Superior temporal gyrus (tissue), 1 donor: ENCODE results near the gene PRKN.
"Not testable (repeated sequence)": the region's sequence is repeated elsewhere in the genome, so short reads cannot be mapped to it uniquely, and the experiment has no call there.

Source experiments
- DNase-seq: peaks from one replicate; pipeline ENCODE4 v3.0.0-alpha.2; 2016; ENCODE audit errors: extremely low spot score

Gene PRKN

DNA sequence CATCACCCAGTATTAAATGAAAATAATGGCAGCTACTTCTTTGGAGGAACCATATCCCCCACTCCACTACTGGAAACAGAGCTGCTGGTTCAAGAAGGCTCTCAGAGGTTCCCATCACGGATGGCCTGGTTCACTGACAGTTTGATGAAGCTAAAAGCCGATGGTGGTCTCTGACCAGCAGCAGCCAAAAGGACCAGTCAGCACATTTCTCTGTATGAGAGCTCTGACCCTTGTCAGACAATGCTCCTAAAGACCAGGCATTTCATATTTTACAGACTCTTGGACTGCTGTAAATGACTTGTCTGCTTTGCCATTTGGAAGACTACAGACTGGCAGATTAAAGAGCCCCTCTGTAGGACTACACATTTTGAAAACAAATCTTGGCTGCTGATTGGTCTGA is 16.6 kb downstream of the PRKN start:
- DNase-seq = no peak

DNA sequence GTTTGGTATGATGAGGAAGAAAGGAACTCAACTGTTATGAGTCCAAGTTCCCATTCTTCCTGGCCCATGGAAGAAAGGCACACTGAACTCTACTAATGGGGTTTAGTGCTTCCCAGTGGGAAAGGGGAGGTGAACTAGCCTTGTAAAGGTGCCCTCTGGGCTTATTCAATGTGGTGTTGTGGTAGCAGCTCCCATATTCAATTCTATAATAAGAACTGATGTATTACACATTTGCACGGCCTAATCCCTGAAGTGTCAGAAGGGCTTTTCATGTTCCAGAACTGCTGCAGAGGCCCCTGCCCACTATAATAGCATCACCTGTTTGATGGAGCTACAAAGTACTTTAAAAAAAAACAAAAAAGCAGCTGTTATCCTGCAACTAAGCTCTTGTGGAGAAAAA is 17.1 kb downstream of the PRKN start:
- no peak for DNase-seq

GRCh38 chr6:162709431-162709830 is 18.1 kb downstream of the PRKN start:
- DNase-seq = no peak

DNA sequence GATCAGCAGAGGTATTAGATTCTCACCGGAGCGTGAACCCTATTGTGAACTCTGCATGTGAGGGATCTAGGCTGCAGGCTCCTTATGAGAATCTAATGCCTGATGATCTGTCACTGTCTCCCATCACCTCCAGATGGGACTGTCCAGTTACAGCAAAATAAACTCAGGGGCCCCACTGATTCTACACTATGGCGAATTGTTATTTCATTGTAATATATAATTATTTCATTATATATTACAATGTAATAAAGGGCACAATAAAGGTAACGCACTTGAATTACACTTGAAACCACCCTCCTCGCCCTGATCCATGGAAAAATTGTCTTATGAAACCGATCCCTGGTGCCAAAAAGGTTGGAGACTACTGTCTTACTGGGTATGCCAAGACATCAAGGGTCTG is 18.6 kb downstream of the PRKN start:
- no peak for DNase-seq

GRCh38 chr6:162706232-162706631 is 21.3 kb downstream of the PRKN start:
- DNase-seq = peak; percentile 81

DNA sequence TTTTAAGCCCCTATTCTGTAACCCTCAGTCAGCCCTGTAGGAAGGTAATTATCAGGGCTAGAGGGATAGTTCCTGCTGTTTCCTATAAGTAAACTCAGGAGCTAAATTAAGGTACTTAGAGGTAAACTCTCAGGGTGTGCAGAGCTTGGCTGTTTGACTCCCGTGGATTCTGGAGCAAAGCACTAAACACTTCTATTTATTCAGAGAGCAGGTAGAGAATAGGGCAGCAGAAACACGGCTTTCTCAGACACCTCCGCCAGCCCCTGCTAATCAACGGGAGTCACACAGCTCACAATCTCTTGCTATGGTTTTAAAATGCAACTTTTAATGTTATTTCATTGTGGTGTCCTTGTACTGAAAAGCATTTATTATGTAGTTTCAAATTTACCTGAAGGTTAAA is 21.8 kb downstream of the PRKN start:
- no peak for DNase-seq

DNA sequence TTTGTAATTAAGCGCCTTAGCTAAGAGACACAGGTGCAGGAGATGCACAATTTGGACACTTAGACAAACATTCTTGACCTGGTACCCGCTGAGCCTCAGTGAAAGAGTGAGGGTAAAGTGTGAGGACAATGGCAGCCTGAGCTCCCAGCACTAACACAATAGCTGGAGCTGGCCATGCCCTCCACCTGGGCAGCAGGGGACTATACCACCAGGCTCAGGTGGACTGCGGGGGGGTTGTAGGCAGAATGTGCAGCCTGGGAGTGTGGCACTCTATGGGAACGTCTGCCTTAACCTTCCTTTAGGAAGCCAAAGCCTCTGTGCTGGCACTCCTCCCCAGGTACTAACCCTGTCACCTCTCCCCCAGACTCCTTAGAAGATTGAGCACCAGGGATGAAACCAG is 23.6 kb downstream of the PRKN start:
- DNase-seq = no peak

- no peak for DNase-seq
Measured at GRCh38 chr6:162702446-162702845, 25.1 kb downstream of the PRKN start.

DNA sequence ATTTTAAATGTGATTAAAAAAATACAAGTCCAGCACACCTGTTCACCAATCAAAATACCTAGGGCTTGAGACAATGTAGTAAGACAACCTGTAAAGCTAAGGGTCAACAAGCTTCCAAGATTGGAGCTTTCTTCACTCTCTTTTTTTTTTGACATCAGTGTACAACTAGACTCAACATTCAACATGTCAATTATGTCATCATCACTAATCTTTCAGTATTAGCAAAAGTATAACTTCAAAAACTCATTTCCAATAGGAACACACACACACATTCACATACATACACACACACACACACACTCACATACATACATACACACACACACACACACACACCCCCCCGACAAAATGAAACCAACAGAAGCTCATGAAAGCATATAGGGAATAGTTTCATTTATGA is 26.0 kb downstream of the PRKN start:
- no peak for DNase-seq

DNA sequence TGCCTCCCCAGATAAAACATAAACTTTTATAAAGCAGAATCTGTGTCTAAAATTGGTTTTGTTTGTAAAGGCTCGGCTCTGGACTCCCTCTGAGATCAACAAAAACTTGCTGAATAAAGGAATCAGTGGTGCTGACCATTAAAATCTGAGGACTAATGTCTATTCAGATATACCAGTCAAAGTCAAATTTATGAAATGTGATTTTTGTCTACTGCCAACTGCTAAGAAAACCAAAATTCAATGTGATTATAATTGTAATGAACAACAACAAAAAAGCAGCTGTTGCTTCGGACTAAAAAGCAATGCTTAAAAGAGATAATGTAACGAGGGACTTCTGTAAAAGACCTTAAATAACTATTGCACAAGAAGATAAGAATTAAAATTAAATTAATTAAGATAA is 26.6 kb downstream of the PRKN start:
- no peak for DNase-seq

GRCh38 chr6:162699961-162700360 is 27.6 kb downstream of the PRKN start:
- no peak for DNase-seq

DNA sequence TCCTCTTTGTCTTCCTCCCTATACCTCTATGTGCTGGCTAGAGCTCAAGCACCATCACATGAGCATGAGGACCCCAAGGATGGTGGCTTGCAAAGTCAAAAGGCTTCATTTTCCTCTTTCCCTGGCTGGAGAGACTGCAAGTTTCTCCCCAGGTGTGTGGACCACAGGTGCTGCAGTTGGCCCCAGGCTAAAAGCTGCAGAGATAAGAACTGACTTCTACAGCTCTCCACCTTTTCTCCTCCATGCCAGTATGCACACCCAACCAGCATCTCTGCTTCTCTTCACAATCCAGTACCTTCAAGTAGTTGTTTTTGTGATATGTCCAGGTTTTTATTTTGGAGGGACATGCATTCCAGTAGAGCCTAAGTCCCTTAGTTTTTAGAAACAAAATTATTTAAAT is 29.1 kb downstream of the PRKN start:
- no peak for DNase-seq

- no peak for DNase-seq
Measured at GRCh38 chr6:162697872-162698403, 29.6 kb downstream of the PRKN start.

DNA sequence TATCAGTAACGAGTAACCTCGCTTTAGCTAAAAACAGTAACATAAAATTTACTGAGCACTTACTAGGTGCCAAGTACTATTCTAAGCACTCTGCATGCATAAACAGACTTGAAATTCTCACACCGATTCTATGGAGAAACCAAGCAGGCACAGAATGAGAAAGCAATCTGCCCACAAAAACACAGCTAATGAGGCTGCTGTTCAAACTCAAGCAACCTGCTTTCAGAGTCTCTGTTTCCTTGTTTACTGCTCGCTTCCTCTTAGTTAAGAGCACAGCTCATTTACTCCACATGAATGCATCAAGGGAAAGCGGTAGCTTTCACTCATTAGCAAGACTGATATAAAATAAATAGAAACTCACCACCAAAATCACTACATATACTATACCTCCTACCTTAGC is 37.4 kb downstream of the PRKN start:
- DNase-seq = no peak

- no peak for DNase-seq
Measured at GRCh38 chr6:162688751-162689345, 38.7 kb downstream of the PRKN start.

- no peak for DNase-seq
Measured at GRCh38 chr6:162685586-162685985, 42.0 kb downstream of the PRKN start.

DNA sequence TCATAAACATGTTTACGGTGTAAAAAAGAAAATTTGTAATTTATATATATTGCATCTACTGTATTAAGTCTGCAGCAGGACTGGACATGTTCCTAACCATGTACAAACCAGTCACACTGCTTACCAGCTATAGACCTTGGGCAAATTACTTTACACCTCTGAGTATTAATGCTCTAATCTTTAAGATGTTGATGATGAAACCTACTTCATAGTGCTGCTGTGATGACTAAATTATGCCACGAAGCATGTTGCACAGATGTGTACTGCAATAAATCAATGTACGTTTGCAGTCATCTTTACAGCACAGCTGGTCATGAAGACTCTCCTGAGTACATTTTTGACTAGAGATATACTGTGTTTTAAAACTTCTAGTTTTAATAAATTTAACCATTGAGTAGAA is 42.6 kb downstream of the PRKN start:
- no peak for DNase-seq

DNA sequence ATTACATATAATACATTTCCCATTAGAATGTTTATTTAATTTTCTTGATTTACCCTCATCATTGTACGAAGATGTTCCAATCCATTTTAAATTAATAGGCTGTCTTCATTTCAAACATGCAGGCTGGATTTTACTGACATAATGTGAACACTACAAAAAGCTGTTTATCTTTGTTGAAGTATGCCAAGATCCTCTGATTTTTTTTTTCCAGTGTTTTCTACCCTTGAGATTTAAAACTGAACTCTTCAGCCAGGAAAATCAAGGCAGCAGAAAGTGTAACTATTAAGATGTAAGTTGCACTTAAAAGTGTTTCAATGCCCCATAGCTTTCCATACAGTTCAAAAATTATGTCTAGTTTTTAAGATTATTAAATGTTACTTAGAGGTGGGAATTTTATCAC is 43.5 kb downstream of the PRKN start:
- DNase-seq = no peak

DNA sequence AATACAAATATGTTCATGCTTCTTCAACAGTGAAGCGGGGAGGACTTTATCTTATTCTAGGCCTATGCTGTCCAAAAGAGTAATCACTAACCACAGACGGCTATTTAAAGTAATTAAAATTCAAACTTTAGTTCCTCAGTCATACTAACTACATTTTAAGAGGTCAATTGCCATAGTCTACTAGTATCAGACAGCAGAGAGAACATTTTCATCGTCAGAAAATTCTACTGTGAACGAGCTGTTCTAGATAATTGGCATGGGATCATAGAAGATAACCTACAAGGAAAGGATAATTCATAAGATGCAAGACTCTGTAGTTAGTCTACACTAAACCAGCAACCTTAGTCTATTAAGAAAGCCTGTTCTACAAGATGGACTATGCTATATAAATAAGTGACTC is 44.4 kb downstream of the PRKN start:
- no peak for DNase-seq

DNA sequence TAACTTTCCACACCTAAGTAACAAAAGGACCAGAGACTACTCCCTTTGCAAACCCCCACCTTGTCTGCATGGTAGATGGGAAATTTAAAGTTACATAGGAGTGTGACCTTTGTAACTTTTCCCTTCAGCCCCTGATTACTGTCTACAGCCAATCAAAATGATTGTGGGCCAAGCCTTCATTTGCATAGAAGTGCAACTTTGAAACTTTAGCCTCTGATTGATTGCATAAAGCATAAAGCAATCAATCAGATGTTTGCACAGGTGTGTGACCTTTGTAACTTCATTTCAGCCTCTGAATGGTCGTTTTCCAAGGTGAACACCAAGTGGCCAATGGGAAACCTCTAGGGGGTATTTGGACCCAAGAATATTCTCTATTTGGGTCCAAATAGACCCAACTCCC is 46.1 kb downstream of the PRKN start:
- no peak for DNase-seq

DNA sequence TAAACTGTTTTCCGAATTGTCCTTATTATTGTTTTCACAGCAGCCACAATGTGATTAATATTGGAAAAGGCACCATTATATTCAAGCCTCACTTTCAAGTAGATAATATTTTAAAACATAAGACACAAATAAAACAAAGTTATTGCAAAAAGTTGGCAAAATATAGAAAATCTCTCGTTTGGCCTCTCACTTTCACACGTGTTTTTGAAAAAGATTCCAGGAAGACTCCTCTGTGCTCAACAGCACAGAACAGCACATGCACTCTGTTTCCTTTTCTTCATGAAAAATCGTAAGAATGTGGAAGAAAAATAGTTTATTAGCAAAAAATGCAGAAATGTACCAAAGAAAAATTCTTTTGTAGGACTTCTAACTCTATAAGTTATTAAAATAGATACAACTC is 46.7 kb downstream of the PRKN start:
- no peak for DNase-seq

DNA sequence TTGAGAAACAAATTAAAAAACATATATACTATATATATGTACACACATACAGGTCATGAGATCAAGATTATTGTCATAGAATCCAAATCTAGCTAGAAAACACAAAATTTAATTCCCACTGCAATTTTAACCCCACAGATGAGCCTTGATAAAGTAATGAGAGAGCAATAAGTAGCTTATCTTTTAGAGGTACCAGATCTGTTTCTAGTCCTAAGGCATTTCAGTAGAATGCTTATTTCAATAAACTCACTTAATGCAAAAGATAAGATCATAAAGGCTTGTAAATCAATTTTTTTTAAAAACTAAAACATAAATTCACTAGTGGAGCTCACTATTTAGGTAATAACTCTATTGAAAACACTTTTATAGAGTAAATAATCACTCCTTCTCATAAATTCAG is 47.2 kb downstream of the PRKN start:
- DNase-seq = no peak

DNA sequence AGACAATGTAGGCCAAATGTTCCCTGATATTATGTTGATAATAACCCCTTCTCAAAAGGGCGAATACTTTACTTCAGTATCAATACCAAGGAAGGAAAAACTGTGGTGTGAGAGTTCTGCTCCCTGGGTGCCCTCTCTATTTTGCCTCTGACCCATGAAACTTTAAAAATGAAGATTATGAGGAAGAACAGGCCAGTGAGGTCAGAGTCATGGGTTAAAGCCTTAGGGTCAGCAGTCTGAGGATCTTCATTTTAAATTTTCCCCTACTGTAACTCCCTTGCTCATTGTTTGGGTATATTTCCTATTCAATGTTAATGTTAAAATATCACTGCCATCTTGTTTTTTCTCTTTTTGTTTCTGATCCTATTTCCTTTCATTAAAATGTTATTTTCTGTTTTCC is 47.9 kb downstream of the PRKN start:
- DNase-seq = no peak

DNA sequence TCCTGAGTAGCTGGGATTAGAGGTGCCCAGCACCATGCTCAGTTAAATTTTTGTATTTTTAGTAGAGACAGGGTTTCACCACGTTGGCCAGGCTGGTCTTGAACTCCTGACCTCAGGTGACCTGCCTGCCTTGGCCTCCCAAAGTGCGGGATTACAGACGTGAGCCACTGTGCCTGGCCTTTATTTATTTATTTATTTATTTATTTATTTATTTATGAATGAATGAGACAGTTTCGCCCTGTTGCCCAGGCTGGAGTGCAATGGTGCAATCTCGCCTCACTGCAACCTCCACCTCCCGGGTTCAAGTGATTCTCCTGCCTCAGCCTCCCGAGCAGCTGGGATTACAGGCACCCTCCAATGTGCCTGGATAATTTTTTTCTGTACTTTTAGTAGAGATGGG is 48.7 kb downstream of the PRKN start:
- DNase-seq = not testable (repeated sequence)
